ENCODE results near the gene SLC9A9. TPM values are rescaled to one million over a fixed set of nuclear protein-coding genes. Genes with fewer than 3 reads are reported as not detected.

The SLC9A9 gene
- total RNA-seq, 1 donor from 2014 or later: 11.4 TPM

GRCh38 chr3:143795874-143796273 is 52.4 kb downstream of the SLC9A9 start:
- no peak overlapping the region for H3K27ac Mint-ChIP-seq (ENCODE audit: unreplicated experiment)
- H3K27me3 Mint-ChIP-seq (ENCODE audit: unreplicated experiment): peaks cover 6% of the 10 kb centered on the region
- peaks cover 2% of the 10 kb centered on the region for H3K4me1 Mint-ChIP-seq (ENCODE audit: low read depth, unreplicated experiment)
- peaks cover 4% of the 10 kb centered on the region for H3K9me3 Mint-ChIP-seq (ENCODE audit: unreplicated experiment)
- peaks cover 10% of the 10 kb centered on the region for H3K36me3 Mint-ChIP-seq (ENCODE audit: unreplicated experiment)
- H3K4me3 Mint-ChIP-seq (ENCODE audit: unreplicated experiment): no peak overlapping the region
- no peak for DNase-seq
- TF ChIP-seq CTCF (IDR thresholded peaks at IDR 0.05; ENCODE audit: partially characterized antibody, unreplicated experiment): no peak

GRCh38 chr3:143794793-143795462 is 53.3 kb downstream of the SLC9A9 start:
- DNase-seq: no peak
- peaks cover 6% of the 10 kb centered on the region for H3K27me3 Mint-ChIP-seq (ENCODE audit: unreplicated experiment)
- H3K4me1 Mint-ChIP-seq (ENCODE audit: low read depth, unreplicated experiment): peaks cover 2% of the 10 kb centered on the region
- H3K4me3 Mint-ChIP-seq (ENCODE audit: unreplicated experiment): no peak overlapping the region
- no peak for TF ChIP-seq CTCF (IDR thresholded peaks at IDR 0.05; ENCODE audit: partially characterized antibody, unreplicated experiment)
- no peak overlapping the region for H3K27ac Mint-ChIP-seq (ENCODE audit: unreplicated experiment)
- peaks cover 4% of the 10 kb centered on the region for H3K9me3 Mint-ChIP-seq (ENCODE audit: unreplicated experiment)
- H3K36me3 Mint-ChIP-seq (ENCODE audit: unreplicated experiment): peaks cover 10% of the 10 kb centered on the region

- Mint-ChIP-seq H3K4me3 (ENCODE audit: unreplicated experiment) (no peak overlapping the region), H3K36me3 (ENCODE audit: unreplicated experiment) (peaks cover 10% of the 10 kb centered on the region), H3K27me3 (ENCODE audit: unreplicated experiment) (peaks cover 4% of the 10 kb centered on the region), H3K4me1 (ENCODE audit: low read depth, unreplicated experiment) (peaks cover 2% of the 10 kb centered on the region), H3K27ac (ENCODE audit: unreplicated experiment) (no peak overlapping the region), H3K9me3 (ENCODE audit: unreplicated experiment) (peaks cover 4% of the 10 kb centered on the region)
- no peak for DNase-seq
- no peak for TF ChIP-seq CTCF (IDR thresholded peaks at IDR 0.05; ENCODE audit: partially characterized antibody, unreplicated experiment)
These were observed 54.3 kb downstream of the SLC9A9 start for GRCh38 chr3:143793971-143794370.

GRCh38 chr3:143791386-143791785 is 56.9 kb downstream of the SLC9A9 start:
- Mint-ChIP-seq H3K36me3 (ENCODE audit: unreplicated experiment) (peaks cover 5% of the 10 kb centered on the region), H3K4me3 (ENCODE audit: unreplicated experiment) (no peak overlapping the region), H3K9me3 (ENCODE audit: unreplicated experiment) (no peaks in the 10 kb centered on the region)

More at GRCh38 chr3:143791386-143791785, 56.9 kb downstream of the SLC9A9 start:
- TF ChIP-seq CTCF (IDR thresholded peaks at IDR 0.05; ENCODE audit: partially characterized antibody, unreplicated experiment): no peak
- Mint-ChIP-seq H3K4me1 (ENCODE audit: low read depth, unreplicated experiment) (no peaks in the 10 kb centered on the region), H3K27ac (ENCODE audit: unreplicated experiment) (no peak overlapping the region), H3K27me3 (ENCODE audit: unreplicated experiment) (no peaks in the 10 kb centered on the region)
- no peak for DNase-seq

Data from glutamatergic neuron (in vitro differentiated cells).